Peyer's patch (tissue), 4 donors: Measurements from ENCODE around the gene COPG2. TPM values are rescaled to one million over a fixed set of nuclear protein-coding genes. Genes with fewer than 3 reads are reported as not detected.

ENCODE experiments used
- DNase-seq, 3 donors: peaks; one replicate each; pipeline ENCODE4 v3.0.0-alpha.2; 2017 to 2019
- H3K27ac ChIP-seq, 4 donors: fragments of 200-600 bp; sonication (generic); one replicate each; pipeline ENCODE4 v1.5.1; 2016 to 2019
- H3K27me3 ChIP-seq, 2 donors: fragments of 200-600 bp; sonication (generic); one replicate each; pipeline ENCODE4 v1.5.1; 2019
- H3K36me3 ChIP-seq, 3 donors: fragments of 200-600 bp; sonication (generic); one replicate each; pipeline ENCODE4 v1.5.1; 2016 to 2019
- H3K4me1 ChIP-seq, 4 donors: fragments of 200-600 bp; sonication (generic); one replicate each; pipeline ENCODE4 v1.5.1; 2016 to 2019
- H3K4me3 ChIP-seq, 4 donors: fragments of 200-600 bp; sonication (generic); 1 replicate in 3 of 4; 2 replicates in 1 of 4; pipeline ENCODE4 v1.5.1; 2016 to 2019; ENCODE audit warnings: mild to moderate bottlenecking in 1 of 4
- H3K9me3 ChIP-seq, 4 donors: fragments of 200-600 bp; sonication (generic); one replicate each; pipeline ENCODE4 v1.5.1; 2016 to 2019; ENCODE audit warnings: mild to moderate bottlenecking in 1 of 4
- POLR2A ChIP-seq, 2 donors: fragments of 450-650 bp; IDR thresholded peaks; one replicate each; pipeline ENCODE4 v1.5.1; 2017; ENCODE audit warnings: antibody characterized with exemption in 2 of 2, mild to moderate bottlenecking in 2 of 2, moderate library complexity in 2 of 2
- total RNA-seq, 4 donors: library from RNA; depleted of rRNA; stranded (reverse); fragments of >200 nt; gene quantifications; one replicate each; pipeline ENCODE4 v1.1.0, GENCODE V29; 2016
- TF ChIP-seq, protein P1 (sequence below), 6 experiments: fragments of 450-650 bp in 4 of 6; fragments of 200-600 bp in 2 of 6; sonication (generic) in 1 of 6; IDR thresholded peaks; one replicate each; pipeline ENCODE4 v1.5.1; 2017 to 2019; ENCODE audit warnings: antibody characterized with exemption in 6 of 6, mild to moderate bottlenecking in 3 of 6, moderate library complexity in 1 of 6

COPG2 gene
- total RNA-seq, 4 donors from 2014 or later: 5.3 to 14.9 (median 12.0) TPM

DNA sequence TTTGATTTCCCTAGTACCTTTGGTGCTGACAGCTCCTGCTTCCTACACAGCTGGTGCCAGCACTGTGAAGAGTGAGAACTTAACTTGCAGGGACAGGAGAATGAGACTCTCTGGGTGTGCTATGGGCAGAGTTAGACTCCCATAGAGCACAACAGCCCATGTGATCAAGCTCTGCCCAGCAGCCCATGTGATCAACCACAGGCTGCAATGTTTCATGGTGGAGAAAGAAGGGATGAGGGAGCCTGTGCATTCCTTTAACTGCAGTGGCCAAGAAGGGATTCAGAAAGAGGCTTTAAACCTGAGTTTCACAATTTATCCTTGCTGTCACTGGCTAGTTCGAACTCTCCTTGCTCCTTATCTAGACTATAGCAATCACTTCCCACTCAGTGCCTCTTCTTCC is 186.7 kb downstream of the COPG2 start:
- H3K27ac ChIP-seq: no peak overlapping the region
- no peak for DNase-seq
- H3K36me3 ChIP-seq: no peaks in the 10 kb centered on the region
- H3K27me3 ChIP-seq: no peaks in the 10 kb centered on the region
- no peak overlapping the region for H3K4me3 ChIP-seq
- H3K9me3 ChIP-seq: no peaks in the 10 kb centered on the region
- peaks cover 0 to 5% (median 0%) of the 10 kb centered on the region in 4 donors for H3K4me1 ChIP-seq
- no peak for TF ChIP-seq POLR2A (IDR thresholded peaks at IDR 0.05)
- TF ChIP-seq, protein P1, sequence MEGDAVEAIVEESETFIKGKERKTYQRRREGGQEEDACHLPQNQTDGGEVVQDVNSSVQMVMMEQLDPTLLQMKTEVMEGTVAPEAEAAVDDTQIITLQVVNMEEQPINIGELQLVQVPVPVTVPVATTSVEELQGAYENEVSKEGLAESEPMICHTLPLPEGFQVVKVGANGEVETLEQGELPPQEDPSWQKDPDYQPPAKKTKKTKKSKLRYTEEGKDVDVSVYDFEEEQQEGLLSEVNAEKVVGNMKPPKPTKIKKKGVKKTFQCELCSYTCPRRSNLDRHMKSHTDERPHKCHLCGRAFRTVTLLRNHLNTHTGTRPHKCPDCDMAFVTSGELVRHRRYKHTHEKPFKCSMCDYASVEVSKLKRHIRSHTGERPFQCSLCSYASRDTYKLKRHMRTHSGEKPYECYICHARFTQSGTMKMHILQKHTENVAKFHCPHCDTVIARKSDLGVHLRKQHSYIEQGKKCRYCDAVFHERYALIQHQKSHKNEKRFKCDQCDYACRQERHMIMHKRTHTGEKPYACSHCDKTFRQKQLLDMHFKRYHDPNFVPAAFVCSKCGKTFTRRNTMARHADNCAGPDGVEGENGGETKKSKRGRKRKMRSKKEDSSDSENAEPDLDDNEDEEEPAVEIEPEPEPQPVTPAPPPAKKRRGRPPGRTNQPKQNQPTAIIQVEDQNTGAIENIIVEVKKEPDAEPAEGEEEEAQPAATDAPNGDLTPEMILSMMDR (IDR thresholded peaks at IDR 0.05): no peak

DNA sequence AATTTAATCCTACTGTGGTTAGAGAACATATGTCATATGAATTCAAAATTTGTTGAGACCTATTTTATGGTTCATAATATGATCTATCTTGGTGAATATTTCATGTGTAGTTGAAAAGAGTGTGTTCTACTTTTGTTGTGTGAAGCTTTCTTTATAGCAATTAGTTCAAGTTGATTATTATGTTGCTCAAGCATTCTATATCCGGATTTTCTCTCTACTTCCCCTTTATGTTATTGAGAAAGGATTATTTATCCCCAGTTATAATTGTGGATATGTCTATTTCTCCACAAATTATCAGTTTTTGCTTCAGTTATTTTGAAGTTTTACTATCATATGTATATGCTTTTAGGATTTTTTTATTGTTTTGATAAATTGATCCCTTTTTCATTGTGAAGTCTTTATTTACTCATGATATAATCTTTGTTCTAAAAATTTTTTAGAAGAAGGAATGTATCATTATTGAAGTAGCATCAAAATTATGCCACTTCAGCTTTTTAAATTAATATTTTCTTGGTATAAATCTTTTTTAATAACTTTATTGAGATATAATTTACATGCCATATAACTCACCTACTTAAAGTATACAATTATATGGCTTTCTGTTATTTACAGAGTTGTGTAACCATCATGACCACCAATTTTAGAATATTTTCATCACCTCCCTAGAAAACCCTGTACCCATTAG is 188.7 kb downstream of the COPG2 start:
- Histone ChIP-seq H3K36me3 (no peaks in the 10 kb centered on the region), H3K27ac (no peak overlapping the region), H3K4me3 (no peak overlapping the region), H3K4me1 (no peaks in the 10 kb centered on the region), H3K9me3 (no peaks in the 10 kb centered on the region), H3K27me3 (no peaks in the 10 kb centered on the region)
- DNase-seq: no peak
- TF ChIP-seq, protein P1 (IDR thresholded peaks at IDR 0.05): no peak
- no peak for TF ChIP-seq POLR2A (IDR thresholded peaks at IDR 0.05)

DNA sequence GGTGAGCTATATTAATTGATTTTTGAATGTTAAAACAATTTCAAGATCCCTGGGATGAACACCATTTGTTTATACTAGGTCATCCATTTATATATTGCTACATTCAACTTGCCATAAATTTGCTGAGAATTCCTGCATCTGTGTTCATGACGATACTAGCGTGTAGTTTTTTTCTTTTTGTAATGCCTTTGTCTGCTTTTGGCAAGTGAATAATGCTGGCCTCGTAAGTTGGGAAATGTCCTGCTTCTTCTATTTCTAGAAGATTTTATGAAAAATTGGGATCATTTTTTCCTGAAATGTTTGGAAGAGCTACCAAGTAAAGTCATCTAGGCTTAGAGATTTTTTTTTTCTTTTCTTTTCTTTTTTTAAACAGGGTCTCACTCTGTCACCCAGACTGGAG is 189.6 kb downstream of the COPG2 start:
- Histone ChIP-seq H3K9me3 (no peaks in the 10 kb centered on the region), H3K27me3 (no peaks in the 10 kb centered on the region), H3K4me1 (no peaks in the 10 kb centered on the region), H3K27ac (no peak overlapping the region), H3K36me3 (no peaks in the 10 kb centered on the region), H3K4me3 (no peak overlapping the region)
- DNase-seq: no peak
- TF ChIP-seq, protein P1 (IDR thresholded peaks at IDR 0.05): no peak
- TF ChIP-seq POLR2A (IDR thresholded peaks at IDR 0.05): no peak

DNA sequence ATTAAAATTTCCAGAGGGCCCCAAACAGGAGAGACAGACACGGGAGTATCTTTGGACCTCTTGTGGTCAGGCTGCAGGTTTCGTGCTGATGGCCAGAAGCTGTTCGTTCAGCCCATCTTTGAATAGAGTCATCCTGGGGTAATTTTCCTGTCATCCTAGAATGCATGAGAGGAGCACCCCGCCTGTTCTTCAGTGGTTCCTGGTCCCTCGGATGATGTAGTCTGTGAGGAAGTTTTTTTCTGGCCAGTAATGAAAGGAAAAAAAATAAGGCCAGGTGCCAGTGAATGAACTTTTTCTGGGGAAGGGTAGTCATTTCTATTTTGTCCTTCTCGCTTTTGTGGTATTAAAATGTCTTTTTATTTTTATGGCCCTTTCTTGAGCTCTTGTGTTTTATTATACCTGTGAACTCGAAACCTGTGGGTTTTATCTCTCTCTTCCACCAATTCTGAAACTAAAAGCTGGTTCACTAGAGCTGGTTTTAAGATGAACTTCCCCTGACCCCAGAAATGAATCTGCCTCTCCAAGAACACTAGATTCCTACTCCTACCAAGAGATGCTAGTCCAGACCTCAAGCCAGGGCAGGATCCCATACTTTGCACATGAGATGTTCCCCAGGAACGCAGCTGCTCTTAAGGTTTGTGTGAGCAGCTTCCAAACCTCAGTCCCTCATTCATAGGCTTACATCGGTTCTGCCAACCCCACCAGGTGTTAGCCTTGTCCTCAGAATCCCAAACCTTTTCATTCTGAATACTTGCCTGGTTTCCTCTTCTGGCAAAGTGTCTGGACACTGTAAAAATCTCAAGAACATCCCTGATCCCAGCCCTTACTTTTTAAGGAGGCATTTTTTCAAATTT is 192.0 kb downstream of the COPG2 start:
- TF ChIP-seq, protein P1 (IDR thresholded peaks at IDR 0.05): no peak
- TF ChIP-seq POLR2A (IDR thresholded peaks at IDR 0.05): no peak
- H3K27me3 ChIP-seq: no peaks in the 10 kb centered on the region
- H3K4me1 ChIP-seq: no peaks in the 10 kb centered on the region
- H3K36me3 ChIP-seq: no peaks in the 10 kb centered on the region
- no peak overlapping the region for H3K4me3 ChIP-seq
- H3K27ac ChIP-seq: no peak overlapping the region
- DNase-seq: no peak
- H3K9me3 ChIP-seq: no peaks in the 10 kb centered on the region

DNA sequence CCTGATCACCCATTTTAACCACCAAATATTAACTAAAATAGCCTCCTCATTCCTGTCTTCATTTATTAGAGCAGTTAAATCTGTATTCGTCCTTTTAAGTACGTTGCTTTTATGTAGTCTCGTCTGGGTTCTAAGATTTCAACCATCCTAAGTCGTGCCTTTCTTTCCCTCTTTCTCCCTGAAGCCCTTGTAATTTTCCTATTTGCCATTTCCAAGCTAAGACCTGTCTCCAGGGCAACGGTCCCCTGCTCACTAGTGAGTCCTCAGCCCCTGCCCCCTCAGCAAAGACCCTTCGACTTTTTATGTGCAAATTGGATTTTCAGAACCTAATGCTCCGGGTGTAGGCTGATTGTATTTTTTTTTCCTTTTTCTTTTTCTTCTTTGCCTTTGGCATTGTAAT is 192.8 kb downstream of the COPG2 start:
- Histone ChIP-seq H3K4me1 (no peaks in the 10 kb centered on the region), H3K36me3 (no peaks in the 10 kb centered on the region), H3K27ac (no peak overlapping the region), H3K27me3 (no peaks in the 10 kb centered on the region), H3K4me3 (no peak overlapping the region), H3K9me3 (no peaks in the 10 kb centered on the region)
- no peak for DNase-seq
- TF ChIP-seq POLR2A (IDR thresholded peaks at IDR 0.05): no peak
- TF ChIP-seq, protein P1 (IDR thresholded peaks at IDR 0.05): no peak
